Panc1 (cell line): Measurements from ENCODE around the gene C6orf89. TPM values are rescaled to one million over a fixed set of nuclear protein-coding genes. Genes with fewer than 3 reads are reported as not detected.
A peak's percentile ranks its signal among the peaks of the same experiment; 100 is the strongest.

Experiments used
- ATAC-seq: fragments of 200-7000 bp; cut with Tn5 transposase; 2 replicates; pipeline ENCODE4 v1.9.1; 2020; ENCODE audit warnings: mild to moderate bottlenecking, moderate library complexity
- BruUV-seq: library from RNA; stranded (reverse); fragments of 400-500 nt; replicated peaks from 2 replicates; lab custom pipeline; 2021; lab: Mats Ljungman, UMichigan
- CTCF ChIA-PET: fragments of 300-600 bp; sonication (Branson Sonifier 250); formaldehyde crosslinking; loops from one replicate; lab custom pipeline; 2022; ENCODE audit warnings: antibody characterized with exemption; lab: Charles Lee
- POLR2A ChIA-PET: fragments of 300-600 bp; sonication (Branson Sonifier 250); formaldehyde crosslinking; loops from one replicate; lab custom pipeline; 2022; ENCODE audit warnings: antibody characterized with exemption; lab: Charles Lee
- DNase-seq: peaks from one replicate; pipeline ENCODE4 v3.0.0-alpha.2; 2010; ENCODE audit warnings: low read depth, low spot score
- H3K27ac ChIP-seq: 2 replicates; pipeline ENCODE4 v1.5.1; 2011; ENCODE audit warnings: mild to moderate bottlenecking, low read length, inconsistent platforms
- H3K27me3 ChIP-seq: fragments of 200-500 bp; sonication (Bioruptor generic); 2 replicates; pipeline ENCODE4 v1.6.0; 2014; ENCODE audit warnings: low read length, inconsistent platforms; ENCODE audit not compliant: control insufficient read depth, insufficient read depth
- H3K36me3 ChIP-seq: fragments of 200-500 bp; sonication (Bioruptor generic); 2 replicates; pipeline ENCODE4 v1.5.1; 2014; ENCODE audit warnings: inconsistent platforms, mild to moderate bottlenecking, low read length, moderate library complexity; ENCODE audit not compliant: control insufficient read depth, insufficient read depth
- H3K4me1 ChIP-seq: 2 replicates; pipeline ENCODE4 v1.5.1; 2011; ENCODE audit warnings: inconsistent platforms, mild to moderate bottlenecking, low read length, moderate library complexity; ENCODE audit not compliant: control insufficient read depth, insufficient read depth
- H3K4me3 ChIP-seq, 2 experiments: 2 replicates each; pipeline ENCODE4 v1.5.1; 2011 to 2012; ENCODE audit warnings: low read depth in 2 of 2, low read length in 2 of 2, mild to moderate bottlenecking in 2 of 2, inconsistent platforms in 1 of 2, moderate library complexity in 1 of 2
- H3K9me3 ChIP-seq: fragments of 200-500 bp; sonication (Bioruptor generic); 2 replicates; pipeline ENCODE4 v1.5.1; 2014; ENCODE audit warnings: low read depth, mild to moderate bottlenecking, inconsistent platforms, low read length, moderate library complexity; ENCODE audit not compliant: control insufficient read depth, insufficient read depth
- POLR2AphosphoS5 ChIP-seq: IDR thresholded peaks from 2 replicates; pipeline ENCODE4 v1.6.1; 2012; ENCODE audit warnings: mild to moderate bottlenecking, low read depth, low read length, moderate library complexity
- SIN3A ChIP-seq: IDR thresholded peaks from 2 replicates; pipeline ENCODE4 v1.6.1; 2012; ENCODE audit warnings: low read depth, mild to moderate bottlenecking, low read length, moderate library complexity, borderline replicate concordance; ENCODE audit not compliant: insufficient read depth
- TCF7L2 ChIP-seq: IDR thresholded peaks from 2 replicates; pipeline ENCODE4 v1.6.1; 2011; ENCODE audit warnings: mild to moderate bottlenecking, low read depth, low read length, inconsistent platforms
- in situ Hi-C: cut with HindIII; loops from 2 replicates; pipeline ENCODE4 v1.10.0; 2016; ENCODE audit warnings: low sequenced_read_pairs, low pct_unique_long_range_greater_than_20kb
- intact Hi-C: fragments of 100-400 bp; cut with micrococcal nuclease; formaldehyde crosslinking; loops from one replicate; pipeline ENCODE4 v1.10.0; 2022; ENCODE audit not compliant: unreplicated experiment
- total RNA-seq: library from RNA; stranded (reverse); gene quantifications from one replicate; pipeline ENCODE4 v1.2.1, GENCODE V29; 2021; ENCODE audit not compliant: unreplicated experiment
- TF ChIP-seq, protein P1 (sequence below): fragments of 450-650 bp; IDR thresholded peaks from 2 replicates; pipeline ENCODE4 v1.5.1; 2017; ENCODE audit warnings: mild to moderate bottlenecking
- TF ChIP-seq, protein P2 (sequence below), 2 experiments: IDR thresholded peaks; 2 replicates each; pipeline ENCODE4 v1.6.1; 2011 to 2012; ENCODE audit warnings: low read depth in 2 of 2, control low read depth in 1 of 2, low read length in 1 of 2, mild to moderate bottlenecking in 1 of 2, moderate library complexity in 1 of 2; ENCODE audit not compliant: insufficient read depth in 1 of 2

C6orf89 gene
- total RNA-seq, 1 experiment from 2014 or later = 59.2 TPM

DNA sequence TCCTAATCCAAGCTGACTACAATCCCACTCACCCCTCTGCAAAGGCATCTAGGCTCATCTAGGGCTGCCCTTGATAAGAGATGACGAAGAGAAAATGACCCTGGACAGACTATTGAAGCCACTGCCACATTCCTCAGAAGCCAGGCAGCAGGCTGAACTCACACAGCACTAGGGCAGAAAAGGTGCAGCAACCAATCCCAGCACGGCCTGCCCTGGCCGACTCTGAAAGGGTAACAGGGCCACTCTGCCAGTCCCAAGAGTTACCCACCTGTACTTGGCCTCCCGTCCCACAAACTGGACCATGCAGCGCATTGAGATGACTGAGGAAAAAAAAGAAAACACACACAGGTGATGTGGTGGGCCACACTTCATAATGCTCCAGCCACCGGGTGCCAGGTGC lies 91.2 kb downstream of the C6orf89 start:
- DNase-seq (no peak), ATAC-seq (no peak)
- Histone ChIP-seq H3K36me3 (peaks cover 22% of the 10 kb centered on the region), H3K27me3 (no peaks in the 10 kb centered on the region), H3K9me3 (no peaks in the 10 kb centered on the region), H3K27ac (no peak overlapping the region), H3K4me3 (no peak overlapping the region), H3K4me1 (peaks cover 5% of the 10 kb centered on the region; the same call in 1 of the 2 replicates)
- POLR2A ChIA-PET = no interaction called here
- no peak for TF ChIP-seq SIN3A
- TF ChIP-seq, protein P1, sequence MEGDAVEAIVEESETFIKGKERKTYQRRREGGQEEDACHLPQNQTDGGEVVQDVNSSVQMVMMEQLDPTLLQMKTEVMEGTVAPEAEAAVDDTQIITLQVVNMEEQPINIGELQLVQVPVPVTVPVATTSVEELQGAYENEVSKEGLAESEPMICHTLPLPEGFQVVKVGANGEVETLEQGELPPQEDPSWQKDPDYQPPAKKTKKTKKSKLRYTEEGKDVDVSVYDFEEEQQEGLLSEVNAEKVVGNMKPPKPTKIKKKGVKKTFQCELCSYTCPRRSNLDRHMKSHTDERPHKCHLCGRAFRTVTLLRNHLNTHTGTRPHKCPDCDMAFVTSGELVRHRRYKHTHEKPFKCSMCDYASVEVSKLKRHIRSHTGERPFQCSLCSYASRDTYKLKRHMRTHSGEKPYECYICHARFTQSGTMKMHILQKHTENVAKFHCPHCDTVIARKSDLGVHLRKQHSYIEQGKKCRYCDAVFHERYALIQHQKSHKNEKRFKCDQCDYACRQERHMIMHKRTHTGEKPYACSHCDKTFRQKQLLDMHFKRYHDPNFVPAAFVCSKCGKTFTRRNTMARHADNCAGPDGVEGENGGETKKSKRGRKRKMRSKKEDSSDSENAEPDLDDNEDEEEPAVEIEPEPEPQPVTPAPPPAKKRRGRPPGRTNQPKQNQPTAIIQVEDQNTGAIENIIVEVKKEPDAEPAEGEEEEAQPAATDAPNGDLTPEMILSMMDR = no peak
- no peak for TF ChIP-seq TCF7L2
- no peak for TF ChIP-seq POLR2AphosphoS5
- TF ChIP-seq, protein P2, sequence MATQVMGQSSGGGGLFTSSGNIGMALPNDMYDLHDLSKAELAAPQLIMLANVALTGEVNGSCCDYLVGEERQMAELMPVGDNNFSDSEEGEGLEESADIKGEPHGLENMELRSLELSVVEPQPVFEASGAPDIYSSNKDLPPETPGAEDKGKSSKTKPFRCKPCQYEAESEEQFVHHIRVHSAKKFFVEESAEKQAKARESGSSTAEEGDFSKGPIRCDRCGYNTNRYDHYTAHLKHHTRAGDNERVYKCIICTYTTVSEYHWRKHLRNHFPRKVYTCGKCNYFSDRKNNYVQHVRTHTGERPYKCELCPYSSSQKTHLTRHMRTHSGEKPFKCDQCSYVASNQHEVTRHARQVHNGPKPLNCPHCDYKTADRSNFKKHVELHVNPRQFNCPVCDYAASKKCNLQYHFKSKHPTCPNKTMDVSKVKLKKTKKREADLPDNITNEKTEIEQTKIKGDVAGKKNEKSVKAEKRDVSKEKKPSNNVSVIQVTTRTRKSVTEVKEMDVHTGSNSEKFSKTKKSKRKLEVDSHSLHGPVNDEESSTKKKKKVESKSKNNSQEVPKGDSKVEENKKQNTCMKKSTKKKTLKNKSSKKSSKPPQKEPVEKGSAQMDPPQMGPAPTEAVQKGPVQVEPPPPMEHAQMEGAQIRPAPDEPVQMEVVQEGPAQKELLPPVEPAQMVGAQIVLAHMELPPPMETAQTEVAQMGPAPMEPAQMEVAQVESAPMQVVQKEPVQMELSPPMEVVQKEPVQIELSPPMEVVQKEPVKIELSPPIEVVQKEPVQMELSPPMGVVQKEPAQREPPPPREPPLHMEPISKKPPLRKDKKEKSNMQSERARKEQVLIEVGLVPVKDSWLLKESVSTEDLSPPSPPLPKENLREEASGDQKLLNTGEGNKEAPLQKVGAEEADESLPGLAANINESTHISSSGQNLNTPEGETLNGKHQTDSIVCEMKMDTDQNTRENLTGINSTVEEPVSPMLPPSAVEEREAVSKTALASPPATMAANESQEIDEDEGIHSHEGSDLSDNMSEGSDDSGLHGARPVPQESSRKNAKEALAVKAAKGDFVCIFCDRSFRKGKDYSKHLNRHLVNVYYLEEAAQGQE (IDR thresholded peaks at IDR 0.05; ENCODE audit: insufficient read depth in 1 of 2, low read depth in 2 of 2, low read length in 1 of 2) = no peak
- CTCF ChIA-PET = interaction anchor here (0.6 to 1.2 kb wide), 4 partner anchors 41 to 446 kb away, joined by 3 to 4 read pairs (median 3); no protein-coding TSS in a partner anchor
- no TSS peak for BruUV-seq
- intact Hi-C loops (no loop called here), in situ Hi-C loops (no loop called here)

DNA sequence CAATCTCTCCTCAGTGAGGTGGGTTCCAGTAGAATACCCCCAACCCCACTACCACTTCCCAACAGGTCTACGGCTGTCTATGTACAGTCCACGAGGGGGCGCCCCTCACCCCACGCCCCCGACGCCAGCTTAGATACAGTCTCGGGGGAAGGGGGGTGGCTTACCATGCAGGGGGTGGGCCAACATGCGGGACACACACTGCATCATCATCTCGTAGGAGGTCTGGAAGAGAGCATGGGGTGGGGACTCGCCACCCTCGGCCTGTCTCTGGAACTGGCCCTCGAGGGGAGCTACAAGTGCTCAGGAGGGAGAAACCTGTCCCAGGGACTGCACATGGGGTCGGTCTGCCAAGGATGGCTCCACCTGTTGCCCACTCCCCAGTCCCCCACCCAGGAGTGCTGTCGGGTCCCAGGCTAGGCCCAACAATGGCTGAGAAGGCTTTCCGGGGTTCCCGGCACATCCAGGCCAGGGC lies 91.8 kb downstream of the C6orf89 start:
- Histone ChIP-seq H3K27ac (no peak overlapping the region), H3K4me3 (no peak overlapping the region), H3K9me3 (no peaks in the 10 kb centered on the region), H3K36me3 (peaks cover 22% of the 10 kb centered on the region), H3K27me3 (no peaks in the 10 kb centered on the region), H3K4me1 (peaks cover 5% of the 10 kb centered on the region; the same call in 1 of the 2 replicates)
- in situ Hi-C loops (no loop called here), intact Hi-C loops (no loop called here)
- ChIA-PET CTCF (interaction anchor here (0.6 to 1.2 kb wide), 5 partner anchors 8 to 446 kb away, joined by 3 to 4 read pairs (median 3); partner anchors contain the start of gene MTCH1), POLR2A (no interaction called here)
- TF ChIP-seq, protein P2 (IDR thresholded peaks at IDR 0.05; ENCODE audit: insufficient read depth in 1 of 2, low read depth in 2 of 2, low read length in 1 of 2) = no peak
- TF ChIP-seq, protein P1 = peak; percentile 84
- BruUV-seq = no TSS peak
- DNase-seq (no peak), ATAC-seq (0 out of 2 replicates have a peak, but pooled peaks have one; percentile 35)
